Tibial artery (tissue), 4 donors: ENCODE results near the gene FBN2.

ENCODE experiments used
- DNase-seq, 2 donors: peaks; one replicate each; pipeline ENCODE4 v3.0.0-alpha.2; 2019
- H3K27ac ChIP-seq, 2 donors: fragments of 200-600 bp; sonication (generic) in 1 of 2; 1 replicate in 1 of 2; 2 replicates in 1 of 2; pipeline ENCODE4 v1.5.1; 2018 to 2019; ENCODE audit warnings: mild to moderate bottlenecking in 1 of 2
- H3K27me3 ChIP-seq, 2 donors: fragments of 200-600 bp; sonication (generic) in 1 of 2; one replicate each; pipeline versions ENCODE4 v1.5.1 to v1.6.0; 2016 to 2019
- H3K36me3 ChIP-seq, 3 donors: fragments of 200-600 bp; sonication (generic) in 2 of 3; one replicate each; pipeline ENCODE4 v1.5.1; 2016 to 2019; ENCODE audit warnings: mild to moderate bottlenecking in 2 of 3
- H3K4me1 ChIP-seq, 4 donors: fragments of 200-600 bp; sonication (generic) in 2 of 4; 1 replicate in 3 of 4; 2 replicates in 1 of 4; pipeline ENCODE4 v1.5.1; 2016 to 2019
- H3K4me3 ChIP-seq, 2 donors: fragments of 200-600 bp; sonication (generic) in 1 of 2; 1 replicate in 1 of 2; 2 replicates in 1 of 2; pipeline ENCODE4 v1.5.1; 2018 to 2019; ENCODE audit warnings: mild to moderate bottlenecking in 2 of 2
- H3K9me3 ChIP-seq, 3 donors: fragments of 200-600 bp; sonication (generic) in 1 of 3; one replicate each; pipeline ENCODE4 v1.5.1; 2016 to 2019
- CTCF ChIP-seq, 2 experiments: fragments of 200-600 bp in 1 of 2; fragments of 450-650 bp in 1 of 2; IDR thresholded peaks; one replicate each; pipeline ENCODE4 v1.5.1; 2017 to 2019; ENCODE audit warnings: antibody characterized with exemption in 2 of 2, mild to moderate bottlenecking in 1 of 2, moderate library complexity in 1 of 2
- intact Hi-C: fragments of 100-400 bp; cut with DNase I; formaldehyde crosslinking; loops from one replicate; pipeline ENCODE4 v1.15.0; 2023; ENCODE audit warnings: low total_unique reads

Gene FBN2

GRCh38 chr5:128259607-128260021, 278.4 kb downstream of the FBN2 start:
- no peaks in the 10 kb centered on the region for H3K9me3 ChIP-seq
- intact Hi-C loops: no loop called here
- no peaks in the 10 kb centered on the region for H3K4me1 ChIP-seq
- H3K4me3 ChIP-seq: no peak overlapping the region
- H3K27me3 ChIP-seq: no peaks in the 10 kb centered on the region
- no peak for DNase-seq
- TF ChIP-seq CTCF (IDR thresholded peaks at IDR 0.05): no peak
- no peaks in the 10 kb centered on the region for H3K36me3 ChIP-seq
- no peak overlapping the region for H3K27ac ChIP-seq

- Histone ChIP-seq H3K36me3 (no peaks in the 10 kb centered on the region), H3K27me3 (no peaks in the 10 kb centered on the region), H3K9me3 (no peaks in the 10 kb centered on the region), H3K4me1 (no peaks in the 10 kb centered on the region), H3K27ac (no peak overlapping the region), H3K4me3 (no peak overlapping the region)
- DNase-seq: no peak
- intact Hi-C loops: no loop called here
- no peak for TF ChIP-seq CTCF (IDR thresholded peaks at IDR 0.05)
Observed at GRCh38 chr5:128258372-128258771, 279.7 kb downstream of the FBN2 start.

- H3K9me3 ChIP-seq: no peaks in the 10 kb centered on the region
- H3K4me3 ChIP-seq: no peak overlapping the region
- no peak for TF ChIP-seq CTCF (IDR thresholded peaks at IDR 0.05)
- no peak for DNase-seq
- intact Hi-C loops: no loop called here
- no peaks in the 10 kb centered on the region for H3K27me3 ChIP-seq
- no peak overlapping the region for H3K27ac ChIP-seq
- no peaks in the 10 kb centered on the region for H3K4me1 ChIP-seq
- H3K36me3 ChIP-seq: no peaks in the 10 kb centered on the region
Observed at GRCh38 chr5:128257076-128257475, 281.0 kb downstream of the FBN2 start.

- intact Hi-C loops: no loop called here
- TF ChIP-seq CTCF (IDR thresholded peaks at IDR 0.05): no peak
- DNase-seq: no peak
- Histone ChIP-seq H3K4me3 (no peak overlapping the region), H3K9me3 (no peaks in the 10 kb centered on the region), H3K27ac (no peak overlapping the region), H3K27me3 (no peaks in the 10 kb centered on the region), H3K36me3 (no peaks in the 10 kb centered on the region), H3K4me1 (no peaks in the 10 kb centered on the region)
Observed at GRCh38 chr5:128254789-128255188, 283.3 kb downstream of the FBN2 start.

GRCh38 chr5:128253880-128254279, 284.2 kb downstream of the FBN2 start:
- no peak for DNase-seq

More at GRCh38 chr5:128253880-128254279, 284.2 kb downstream of the FBN2 start:
- no peak overlapping the region for H3K4me3 ChIP-seq
- H3K27me3 ChIP-seq: no peaks in the 10 kb centered on the region
- TF ChIP-seq CTCF (IDR thresholded peaks at IDR 0.05): no peak
- H3K36me3 ChIP-seq: no peaks in the 10 kb centered on the region
- no peak overlapping the region for H3K27ac ChIP-seq
- no peaks in the 10 kb centered on the region for H3K9me3 ChIP-seq
- no peaks in the 10 kb centered on the region for H3K4me1 ChIP-seq
- intact Hi-C loops: no loop called here
